WTC11 (cell line): ENCODE measurements around the gene MIA2. TPM values are rescaled to one million over a fixed set of nuclear protein-coding genes. Genes with fewer than 3 reads are reported as not detected.
"Not testable (repeated sequence)": the region's sequence is repeated elsewhere in the genome, so short reads cannot be mapped to it uniquely, and the experiment has no call there.

ENCODE experiments used
- ATAC-seq: fragments of 200-7000 bp; cut with Tn5 transposase; 2 replicates; pipeline ENCODE4 v1.10.0; 2021; ENCODE audit warnings: mild to moderate bottlenecking, moderate library complexity
- CTCF ChIA-PET: fragments of 300-600 bp; sonication (Branson Sonifier 250); formaldehyde crosslinking; loops from one replicate; lab custom pipeline; 2021; ENCODE audit warnings: antibody characterized with exemption; lab: Charles Lee
- POLR2A ChIA-PET: fragments of 350-600 bp; sonication (Branson Sonifier 250); formaldehyde crosslinking; loops from one replicate; lab custom pipeline; 2021; ENCODE audit warnings: antibody characterized with exemption; lab: Charles Lee
- DNase-seq: peaks from one replicate; pipeline ENCODE4 v3.0.0; 2021; ENCODE audit warnings: low spot score
- H3K27ac Mint-ChIP-seq: 2 replicates; pipeline ENCODE4 v1.8.0; 2021; ENCODE audit warnings: mixed read lengths
- H3K27me3 Mint-ChIP-seq: 2 replicates; pipeline ENCODE4 v1.8.0; 2021; ENCODE audit warnings: low read depth, mild to moderate bottlenecking, moderate library complexity, mixed read lengths
- H3K36me3 Mint-ChIP-seq: 2 replicates; pipeline ENCODE4 v1.8.0; 2021; ENCODE audit warnings: mixed read lengths
- H3K4me1 Mint-ChIP-seq: 2 replicates; pipeline ENCODE4 v1.8.0; 2022; ENCODE audit warnings: mixed read lengths
- H3K4me3 Mint-ChIP-seq: 2 replicates; pipeline ENCODE4 v1.8.0; 2021; ENCODE audit warnings: mild to moderate bottlenecking, moderate library complexity, mixed read lengths
- H3K9me3 Mint-ChIP-seq: 2 replicates; pipeline ENCODE4 v1.8.0; 2021; ENCODE audit warnings: mixed read lengths
- CDX4 ChIP-seq: fragments of 250-450 bp; sonication (Bioruptor Pico); IDR thresholded peaks from 2 replicates; pipeline ENCODE4 v1.9.0; 2021; ENCODE audit warnings: moderate library complexity, mild to moderate bottlenecking, inconsistent platforms, borderline replicate concordance
- CREM ChIP-seq: sonication (generic); formaldehyde crosslinking; IDR thresholded peaks from 2 replicates; pipeline ENCODE4 v1.8.1; 2022; ENCODE audit warnings: mild to moderate bottlenecking, missing genetic modification reagents, moderate library complexity
- CTCF ChIP-seq: fragments of 200-600 bp; IDR thresholded peaks from 2 replicates; pipeline ENCODE4 v1.8.0; 2022; ENCODE audit warnings: antibody characterized with exemption
- E2F4 ChIP-seq: sonication (generic); formaldehyde crosslinking; IDR thresholded peaks from 2 replicates; pipeline ENCODE4 v1.8.1; 2022; ENCODE audit warnings: low read depth, mild to moderate bottlenecking, moderate library complexity, missing genetic modification reagents, borderline replicate concordance
- EMX1 ChIP-seq: fragments of 250-450 bp; sonication (Bioruptor Pico); IDR thresholded peaks from 2 replicates; pipeline ENCODE4 v1.8.0; 2021; ENCODE audit warnings: mild to moderate bottlenecking
- ESRRA ChIP-seq: sonication (generic); formaldehyde crosslinking; IDR thresholded peaks from 2 replicates; pipeline ENCODE4 v1.8.1; 2022; ENCODE audit warnings: mild to moderate bottlenecking, missing genetic modification reagents, borderline replicate concordance
- ETV6 ChIP-seq: sonication (generic); formaldehyde crosslinking; IDR thresholded peaks from 2 replicates; pipeline ENCODE4 v1.8.1; 2022; ENCODE audit warnings: mild to moderate bottlenecking, missing genetic modification reagents
- FOXJ3 ChIP-seq: sonication (generic); formaldehyde crosslinking; IDR thresholded peaks from 2 replicates; pipeline ENCODE4 v1.9.0; 2021; ENCODE audit warnings: missing genetic modification reagents, mild to moderate bottlenecking, borderline replicate concordance
- FOXK1 ChIP-seq: sonication (generic); formaldehyde crosslinking; IDR thresholded peaks from 2 replicates; pipeline ENCODE4 v1.8.0; 2022; ENCODE audit warnings: mild to moderate bottlenecking, moderate library complexity, missing genetic modification reagents
- FOXP1 ChIP-seq: sonication (generic); formaldehyde crosslinking; IDR thresholded peaks from 2 replicates; pipeline ENCODE4 v1.8.0; 2022; ENCODE audit warnings: missing genetic modification reagents, mild to moderate bottlenecking, moderate library complexity, borderline replicate concordance
- GTF2I ChIP-seq: fragments of 250-450 bp; sonication (Bioruptor Pico); conservative IDR thresholded peaks from 2 replicates; pipeline ENCODE4 v1.4.0; 2021; ENCODE audit warnings: mild to moderate bottlenecking
- IRF1 ChIP-seq: sonication (generic); formaldehyde crosslinking; IDR thresholded peaks from 2 replicates; pipeline ENCODE4 v1.8.0; 2023; ENCODE audit warnings: missing genetic modification reagents
- IRF2 ChIP-seq: sonication (generic); formaldehyde crosslinking; IDR thresholded peaks from 2 replicates; pipeline ENCODE4 v1.8.0; 2022; ENCODE audit warnings: low read depth, missing genetic modification reagents, borderline replicate concordance
- JAZF1 ChIP-seq: fragments of 250-450 bp; sonication (Bioruptor Pico); IDR thresholded peaks from 2 replicates; pipeline ENCODE4 v1.9.0; 2021; ENCODE audit warnings: moderate library complexity, mild to moderate bottlenecking, inconsistent platforms
- JUN ChIP-seq: sonication (generic); formaldehyde crosslinking; IDR thresholded peaks from 2 replicates; pipeline ENCODE4 v1.8.0; 2023; ENCODE audit warnings: mild to moderate bottlenecking, missing genetic modification reagents
- MAX ChIP-seq: sonication (generic); formaldehyde crosslinking; IDR thresholded peaks from 2 replicates; pipeline ENCODE4 v1.8.0; 2022; ENCODE audit warnings: mild to moderate bottlenecking, missing genetic modification reagents
- MLX ChIP-seq: sonication (generic); formaldehyde crosslinking; IDR thresholded peaks from 2 replicates; pipeline ENCODE4 v1.8.1; 2023; ENCODE audit warnings: mild to moderate bottlenecking, missing genetic modification reagents, moderate library complexity
- NFYB ChIP-seq: sonication (generic); formaldehyde crosslinking; conservative IDR thresholded peaks from 2 replicates; pipeline ENCODE4 v1.8.0; 2022; ENCODE audit warnings: low read depth, missing genetic modification reagents
- NR1H2 ChIP-seq: sonication (generic); formaldehyde crosslinking; IDR thresholded peaks from 2 replicates; pipeline ENCODE4 v1.9.0; 2021; ENCODE audit warnings: mild to moderate bottlenecking, moderate library complexity, missing genetic modification reagents
- SOX15 ChIP-seq: fragments of 250-450 bp; sonication (Bioruptor Pico); IDR thresholded peaks from 2 replicates; pipeline ENCODE4 v1.9.0; 2021; ENCODE audit warnings: mild to moderate bottlenecking
- TEAD4 ChIP-seq: sonication (generic); formaldehyde crosslinking; IDR thresholded peaks from 2 replicates; pipeline ENCODE4 v1.8.0; 2022; ENCODE audit warnings: mild to moderate bottlenecking, missing genetic modification reagents
- USF1 ChIP-seq: sonication (generic); formaldehyde crosslinking; IDR thresholded peaks from 2 replicates; pipeline ENCODE4 v1.8.0; 2022; ENCODE audit warnings: mild to moderate bottlenecking, missing genetic modification reagents
- ZBTB43 ChIP-seq: sonication (generic); formaldehyde crosslinking; IDR thresholded peaks from 2 replicates; pipeline ENCODE4 v1.8.1; 2023; ENCODE audit warnings: mild to moderate bottlenecking, missing genetic modification reagents
- ZNF121 ChIP-seq: sonication (generic); formaldehyde crosslinking; IDR thresholded peaks from 2 replicates; pipeline ENCODE4 v1.8.0; 2023; ENCODE audit warnings: missing genetic modification reagents
- ZNF512 ChIP-seq: sonication (generic); formaldehyde crosslinking; IDR thresholded peaks from 2 replicates; pipeline ENCODE4 v1.8.1; 2022; ENCODE audit warnings: missing genetic modification reagents, borderline replicate concordance
- total RNA-seq: library from RNA; stranded (reverse); gene quantifications from 3 replicates; pipeline ENCODE4 v1.2.3, GENCODE V29; 2021

MIA2 gene
- total RNA-seq, 1 experiment from 2014 or later, result 11.3 TPM

GRCh38 chr14:39291701-39292100 is 58.0 kb downstream of the MIA2 start:
- Mint-ChIP-seq H3K27ac (no peak overlapping the region), H3K36me3 (peaks cover 35% of the 10 kb centered on the region)
- TF ChIP-seq ZNF512 (no peak), CTCF (no peak), FOXK1 (CRISPR knock-in tag) (no peak), EMX1 (no peak), ZNF121 (no peak), E2F4 (no peak), SOX15 (no peak), NFYB (CRISPR knock-in tag) (no peak), MLX (CRISPR knock-in tag) (no peak), CREM (CRISPR knock-in tag) (no peak), FOXP1 (CRISPR knock-in tag) (no peak), NR1H2 (CRISPR knock-in tag) (no peak), GTF2I (no peak)
- TF ChIP-seq, all 79 proteins: peak for 0
- H3K27me3 Mint-ChIP-seq, result no peaks in the 10 kb centered on the region
- no peaks in the 10 kb centered on the region for H3K9me3 Mint-ChIP-seq
- POLR2A ChIA-PET, result no interaction called here
- no peak overlapping the region for H3K4me3 Mint-ChIP-seq
- CTCF ChIA-PET, result no interaction called here
- no peaks in the 10 kb centered on the region for H3K4me1 Mint-ChIP-seq
- DNase-seq (no peak), ATAC-seq (no peak)

GRCh38 chr14:39293629-39294028 is 59.9 kb downstream of the MIA2 start:
- H3K4me1 Mint-ChIP-seq, result no peaks in the 10 kb centered on the region
- TF ChIP-seq IRF2 (no peak), CDX4 (CRISPR knock-in tag) (no peak), JUN (CRISPR knock-in tag) (no peak), JAZF1 (no peak), ZBTB43 (CRISPR knock-in tag) (no peak), NFYB (CRISPR knock-in tag) (no peak), FOXJ3 (CRISPR knock-in tag) (no peak), IRF1 (no peak), MAX (CRISPR knock-in tag) (no peak), TEAD4 (CRISPR knock-in tag) (no peak), ESRRA (CRISPR knock-in tag) (no peak), CREM (CRISPR knock-in tag) (no peak), ETV6 (no peak), USF1 (CRISPR knock-in tag) (no peak)
- TF ChIP-seq, all 79 proteins: peak for 0
- no peak overlapping the region for H3K27ac Mint-ChIP-seq
- ChIA-PET POLR2A (no interaction called here), CTCF (no interaction called here)
- H3K27me3 Mint-ChIP-seq, result no peaks in the 10 kb centered on the region
- peaks cover 25% of the 10 kb centered on the region for H3K36me3 Mint-ChIP-seq
- H3K4me3 Mint-ChIP-seq, result no peak overlapping the region
- no peak for DNase-seq
- no peak for ATAC-seq
- H3K9me3 Mint-ChIP-seq, result no peaks in the 10 kb centered on the region

- H3K4me3 Mint-ChIP-seq, H3K4me1 Mint-ChIP-seq, H3K9me3 Mint-ChIP-seq, CTCF ChIA-PET, H3K27me3 Mint-ChIP-seq, POLR2A ChIA-PET, H3K27ac Mint-ChIP-seq, ATAC-seq, DNase-seq: not testable (repeated sequence)
- H3K36me3 Mint-ChIP-seq, result peaks cover 13% of the 10 kb centered on the region
Measured at GRCh38 chr14:39300389-39300788, 66.7 kb downstream of the MIA2 start.
